ENCODE data around the gene EPHA8.

Gene EPHA8

GRCh38 chr1:22527555-22528296, 35.6 kb upstream of the EPHA8 start:
- TF ChIP-seq CTCF (IDR thresholded peaks at IDR 0.05; ENCODE audit: extremely low read depth, insufficient read depth, missing control alignments) = no peak
- DNase-seq (ENCODE audit: low spot score) = peak; percentile 7
- in situ Hi-C loops (cut with MboI; ENCODE audit: low pct_unique_long_range_greater_than_20kb, low sequenced_read_pairs, unreplicated experiment) = no loop called here

- TF ChIP-seq CTCF (IDR thresholded peaks at IDR 0.05; ENCODE audit: extremely low read depth, insufficient read depth, missing control alignments) = no peak
- in situ Hi-C loops (cut with MboI; ENCODE audit: low pct_unique_long_range_greater_than_20kb, low sequenced_read_pairs, unreplicated experiment) = no loop called here
- DNase-seq (ENCODE audit: low spot score) = no peak
These were observed 34.8 kb upstream of the EPHA8 start for GRCh38 chr1:22528451-22528850.

- TF ChIP-seq CTCF (IDR thresholded peaks at IDR 0.05; ENCODE audit: extremely low read depth, insufficient read depth, missing control alignments) = no peak
- no peak for DNase-seq (ENCODE audit: low spot score)
- in situ Hi-C loops (cut with MboI; ENCODE audit: low pct_unique_long_range_greater_than_20kb, low sequenced_read_pairs, unreplicated experiment) = no loop called here
These were observed 33.2 kb upstream of the EPHA8 start for GRCh38 chr1:22529901-22530621.

GRCh38 chr1:22530715-22531114, 32.6 kb upstream of the EPHA8 start:
- in situ Hi-C loops (cut with MboI; ENCODE audit: low pct_unique_long_range_greater_than_20kb, low sequenced_read_pairs, unreplicated experiment) = no loop called here
- no peak for TF ChIP-seq CTCF (IDR thresholded peaks at IDR 0.05; ENCODE audit: extremely low read depth, insufficient read depth, missing control alignments)
- no peak for DNase-seq (ENCODE audit: low spot score)

GRCh38 chr1:22531251-22531650, 32.0 kb upstream of the EPHA8 start:
- in situ Hi-C loops (cut with MboI; ENCODE audit: low pct_unique_long_range_greater_than_20kb, low sequenced_read_pairs, unreplicated experiment) = no loop called here
- DNase-seq (ENCODE audit: low spot score) = no peak
- no peak for TF ChIP-seq CTCF (IDR thresholded peaks at IDR 0.05; ENCODE audit: extremely low read depth, insufficient read depth, missing control alignments)

GRCh38 chr1:22533244-22533895, 29.9 kb upstream of the EPHA8 start:
- no peak for DNase-seq (ENCODE audit: low spot score)
- in situ Hi-C loops (cut with MboI; ENCODE audit: low pct_unique_long_range_greater_than_20kb, low sequenced_read_pairs, unreplicated experiment) = no loop called here
- no peak for TF ChIP-seq CTCF (IDR thresholded peaks at IDR 0.05; ENCODE audit: extremely low read depth, insufficient read depth, missing control alignments)
